NCI-H526 treated with DMSO at 0.1 percent for 48 hours (cell line): ENCODE results near the gene REEP3.
"Not testable (repeated sequence)": the region's sequence is repeated elsewhere in the genome, so short reads cannot be mapped to it uniquely, and the experiment has no call there.

Experiments
- DNase-seq: peaks from one replicate; lab custom pipeline; 2025; lab: John Stamatoyannopoulos, UW

Gene REEP3

GRCh38 chr10:63549810-63550209 is 28.6 kb downstream of the REEP3 start:
- DNase-seq: no peak

- DNase-seq: no peak
Measured at GRCh38 chr10:63553031-63553430, 31.8 kb downstream of the REEP3 start.

GRCh38 chr10:63553473-63553872 is 32.3 kb downstream of the REEP3 start:
- no peak for DNase-seq

GRCh38 chr10:63554657-63555056 is 33.5 kb downstream of the REEP3 start:
- DNase-seq: no peak

- no peak for DNase-seq
Measured at GRCh38 chr10:63555330-63555729, 34.1 kb downstream of the REEP3 start.

GRCh38 chr10:63558132-63558784 is 37.1 kb downstream of the REEP3 start:
- DNase-seq: no peak

GRCh38 chr10:63561341-63561740 is 40.1 kb downstream of the REEP3 start:
- DNase-seq: no peak

- no peak for DNase-seq
Measured at GRCh38 chr10:63562391-63562790, 41.2 kb downstream of the REEP3 start.

- DNase-seq: no peak
Measured at GRCh38 chr10:63562857-63563256, 41.7 kb downstream of the REEP3 start.

- DNase-seq: no peak
Measured at GRCh38 chr10:63563623-63564022, 42.4 kb downstream of the REEP3 start.

GRCh38 chr10:63564731-63565130 is 43.5 kb downstream of the REEP3 start:
- DNase-seq: not testable (repeated sequence)

GRCh38 chr10:63573068-63573697 is 52.0 kb downstream of the REEP3 start:
- peak; percentile 14 for DNase-seq

GRCh38 chr10:63574011-63574410 is 52.8 kb downstream of the REEP3 start:
- no peak for DNase-seq

- no peak for DNase-seq
Measured at GRCh38 chr10:63576501-63576900, 55.3 kb downstream of the REEP3 start.

GRCh38 chr10:63578501-63578900 is 57.3 kb downstream of the REEP3 start:
- DNase-seq: no peak

GRCh38 chr10:63579371-63580014 is 58.3 kb downstream of the REEP3 start:
- DNase-seq: no peak

GRCh38 chr10:63582690-63583089 is 61.5 kb downstream of the REEP3 start:
- DNase-seq: no peak

GRCh38 chr10:63583397-63583796 is 62.2 kb downstream of the REEP3 start:
- DNase-seq: no peak

- DNase-seq: no peak
Measured at GRCh38 chr10:63583909-63584724, 62.9 kb downstream of the REEP3 start.

GRCh38 chr10:63584725-63585035 is 63.5 kb downstream of the REEP3 start:
- no peak for DNase-seq

- no peak for DNase-seq
Measured at GRCh38 chr10:63585041-63585440, 63.8 kb downstream of the REEP3 start.

- DNase-seq: no peak
Measured at GRCh38 chr10:63586043-63586442, 64.8 kb downstream of the REEP3 start.

- DNase-seq: no peak
Measured at GRCh38 chr10:63587191-63587590, 66.0 kb downstream of the REEP3 start.
